Esophagus muscularis mucosa (tissue), 4 donors: ENCODE measurements around the gene BPIFB6. TPM values are rescaled to one million over a fixed set of nuclear protein-coding genes. Genes with fewer than 3 reads are reported as not detected.

Experiments
- DNase-seq: peaks from one replicate; pipeline ENCODE4 v3.0.0-alpha.2; 2017; ENCODE audit errors: extremely low spot score
- H3K27ac ChIP-seq, 4 donors: fragments of 200-600 bp; sonication (generic); replicated peaks in 1 of 4; 1 replicate in 3 of 4; 2 replicates in 1 of 4; pipeline ENCODE4 v1.5.1; 2016 to 2019; ENCODE audit warnings: mild to moderate bottlenecking in 1 of 4
- H3K27me3 ChIP-seq, 4 donors: fragments of 200-600 bp; sonication (generic); one replicate each; pipeline versions ENCODE4 v1.5.1 to v1.6.0; 2016 to 2019
- H3K36me3 ChIP-seq, 4 donors: fragments of 200-600 bp; sonication (generic); one replicate each; pipeline ENCODE4 v1.5.1; 2016 to 2019
- H3K4me1 ChIP-seq, 4 donors: fragments of 200-600 bp; sonication (generic); one replicate each; pipeline ENCODE4 v1.5.1; 2016 to 2019
- H3K4me3 ChIP-seq, 4 donors: fragments of 200-600 bp; sonication (generic); 1 replicate in 2 of 4; 2 replicates in 2 of 4; pipeline ENCODE4 v1.5.1; 2016 to 2019; ENCODE audit warnings: mild to moderate bottlenecking in 4 of 4, moderate library complexity in 1 of 4
- H3K9me3 ChIP-seq, 4 donors: fragments of 200-600 bp; sonication (generic); 1 replicate in 3 of 4; 2 replicates in 1 of 4; pipeline ENCODE4 v1.5.1; 2016 to 2019
- EP300 ChIP-seq: sonication (generic); formaldehyde crosslinking; IDR thresholded peaks from one replicate; pipeline ENCODE4 v1.6.1; 2017; ENCODE audit warnings: antibody characterized with exemption
- POLR2A ChIP-seq: fragments of 450-650 bp; IDR thresholded peaks from one replicate; pipeline ENCODE4 v1.6.1; 2017; ENCODE audit warnings: antibody characterized with exemption, moderate library complexity, mild to moderate bottlenecking, low read depth
- POLR2AphosphoS5 ChIP-seq, 2 donors: sonication (generic); formaldehyde crosslinking; IDR thresholded peaks; one replicate each; pipeline ENCODE4 v1.6.1; 2017; ENCODE audit warnings: antibody characterized with exemption in 2 of 2
- WGBS: methylation state at CpG from one replicate; pipeline ENCODE4 v1.1.5; 2018; 5-methylcytosine and 5-hydroxymethylcytosine counted together
- intact Hi-C: fragments of 100-400 bp; cut with DNase I; formaldehyde crosslinking; loops from one replicate; pipeline ENCODE4 v1.15.1; 2023
- total RNA-seq, 4 donors: library from RNA; depleted of rRNA; stranded (reverse); fragments of >200 nt; gene quantifications; one replicate each; pipeline versions ENCODE4 v1.1.0 to v1.2.1, GENCODE V29; 2016
- TF ChIP-seq, protein P1 (sequence below), 3 experiments: fragments of 200-600 bp in 2 of 3; fragments of 450-650 bp in 1 of 3; sonication (generic) in 2 of 3; IDR thresholded peaks; one replicate each; pipeline ENCODE4 v1.5.1; 2017 to 2019; ENCODE audit warnings: antibody characterized with exemption in 3 of 3, mild to moderate bottlenecking in 2 of 3, moderate library complexity in 1 of 3

The BPIFB6 gene
- total RNA-seq, 4 donors from 2014 or later, result not detected

DNA sequence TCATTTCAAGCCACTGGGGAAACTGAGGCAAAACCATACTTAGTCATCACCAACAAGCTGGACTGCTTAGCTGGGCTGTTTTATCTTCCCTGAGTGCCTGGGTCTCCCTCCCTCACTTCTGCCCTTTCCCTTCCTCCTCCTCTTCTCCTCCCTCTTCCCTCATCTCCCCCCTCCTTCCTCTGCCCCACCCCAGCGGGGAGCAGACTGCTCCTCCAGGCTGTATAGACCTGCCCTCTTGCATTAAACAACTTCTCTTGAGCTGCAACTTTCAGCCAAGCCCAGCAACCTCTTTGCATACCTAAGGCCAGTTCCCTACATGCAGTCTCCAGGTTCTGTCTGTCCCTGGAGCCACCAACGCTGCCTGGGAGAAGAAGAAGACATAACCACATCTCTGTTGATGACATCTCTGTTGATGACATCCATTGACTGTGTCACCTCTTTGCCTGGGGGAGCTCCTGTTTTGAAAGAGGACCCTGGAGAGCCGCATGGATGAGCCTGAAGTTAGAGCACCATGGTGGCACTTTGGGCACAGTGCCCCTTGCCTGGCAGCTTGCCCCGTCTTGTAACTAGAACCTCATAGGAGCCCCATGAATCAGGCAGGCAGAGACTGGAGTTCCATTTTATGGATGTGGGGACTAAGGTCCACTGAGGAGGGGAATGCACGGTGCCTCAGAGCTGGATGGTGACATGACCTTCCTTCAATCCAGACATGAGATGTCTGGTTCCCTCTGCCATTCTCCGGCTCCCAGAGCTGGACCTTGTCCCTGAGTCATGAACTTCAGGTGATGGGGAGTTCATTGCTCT is 7.8 kb upstream of the BPIFB6 start:
- intact Hi-C loops, result no loop called here
- WGBS, result 57% methylated on average over 5 of the region's 6 CpGs

DNA sequence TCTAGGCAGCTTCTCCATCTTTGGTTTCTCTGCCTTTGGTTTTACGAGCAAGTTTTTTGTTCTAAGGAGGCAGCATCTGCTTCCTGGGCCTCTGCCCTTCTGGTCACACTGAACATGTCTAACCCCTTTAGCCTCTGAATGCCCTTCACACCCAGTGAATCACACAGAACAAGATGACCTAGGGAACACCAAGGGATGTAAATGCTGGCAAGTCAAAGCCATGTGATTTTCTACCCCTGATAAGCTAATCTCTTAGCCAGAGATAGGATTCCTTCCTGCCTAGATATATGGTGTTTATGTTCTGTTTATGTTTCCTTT is 7.2 kb upstream of the BPIFB6 start:
- H3K36me3 ChIP-seq, result no peaks in the 10 kb centered on the region
- no peak for TF ChIP-seq POLR2A
- TF ChIP-seq, protein P1, sequence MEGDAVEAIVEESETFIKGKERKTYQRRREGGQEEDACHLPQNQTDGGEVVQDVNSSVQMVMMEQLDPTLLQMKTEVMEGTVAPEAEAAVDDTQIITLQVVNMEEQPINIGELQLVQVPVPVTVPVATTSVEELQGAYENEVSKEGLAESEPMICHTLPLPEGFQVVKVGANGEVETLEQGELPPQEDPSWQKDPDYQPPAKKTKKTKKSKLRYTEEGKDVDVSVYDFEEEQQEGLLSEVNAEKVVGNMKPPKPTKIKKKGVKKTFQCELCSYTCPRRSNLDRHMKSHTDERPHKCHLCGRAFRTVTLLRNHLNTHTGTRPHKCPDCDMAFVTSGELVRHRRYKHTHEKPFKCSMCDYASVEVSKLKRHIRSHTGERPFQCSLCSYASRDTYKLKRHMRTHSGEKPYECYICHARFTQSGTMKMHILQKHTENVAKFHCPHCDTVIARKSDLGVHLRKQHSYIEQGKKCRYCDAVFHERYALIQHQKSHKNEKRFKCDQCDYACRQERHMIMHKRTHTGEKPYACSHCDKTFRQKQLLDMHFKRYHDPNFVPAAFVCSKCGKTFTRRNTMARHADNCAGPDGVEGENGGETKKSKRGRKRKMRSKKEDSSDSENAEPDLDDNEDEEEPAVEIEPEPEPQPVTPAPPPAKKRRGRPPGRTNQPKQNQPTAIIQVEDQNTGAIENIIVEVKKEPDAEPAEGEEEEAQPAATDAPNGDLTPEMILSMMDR (IDR thresholded peaks at IDR 0.05), result no peak
- no peak for TF ChIP-seq EP300
- TF ChIP-seq POLR2AphosphoS5 (IDR thresholded peaks at IDR 0.05), result no peak
- peaks cover 0 to 15% (median 0%) of the 10 kb centered on the region in 4 donors for H3K27me3 ChIP-seq
- no peaks in the 10 kb centered on the region for H3K9me3 ChIP-seq
- H3K4me1 ChIP-seq, result no peaks in the 10 kb centered on the region
- intact Hi-C loops, result no loop called here
- DNase-seq, result no peak
- no peak overlapping the region for H3K4me3 ChIP-seq
- WGBS, result 70% methylated on average over 1 of the region's 1 CpG
- H3K27ac ChIP-seq, result no peak overlapping the region

More for the DNA sequence above, 7.8 kb upstream of the BPIFB6 start:
- TF ChIP-seq POLR2A (no peak), POLR2AphosphoS5 (IDR thresholded peaks at IDR 0.05) (no peak), EP300 (no peak)
- TF ChIP-seq, protein P1 (IDR thresholded peaks at IDR 0.05), result no peak
- Histone ChIP-seq H3K9me3 (no peaks in the 10 kb centered on the region), H3K4me1 (no peaks in the 10 kb centered on the region), H3K27me3 (peaks cover 0 to 9% (median 0%) of the 10 kb centered on the region in 4 donors), H3K27ac (no peak overlapping the region), H3K36me3 (no peaks in the 10 kb centered on the region), H3K4me3 (no peak overlapping the region)
- DNase-seq, result no peak

DNA sequence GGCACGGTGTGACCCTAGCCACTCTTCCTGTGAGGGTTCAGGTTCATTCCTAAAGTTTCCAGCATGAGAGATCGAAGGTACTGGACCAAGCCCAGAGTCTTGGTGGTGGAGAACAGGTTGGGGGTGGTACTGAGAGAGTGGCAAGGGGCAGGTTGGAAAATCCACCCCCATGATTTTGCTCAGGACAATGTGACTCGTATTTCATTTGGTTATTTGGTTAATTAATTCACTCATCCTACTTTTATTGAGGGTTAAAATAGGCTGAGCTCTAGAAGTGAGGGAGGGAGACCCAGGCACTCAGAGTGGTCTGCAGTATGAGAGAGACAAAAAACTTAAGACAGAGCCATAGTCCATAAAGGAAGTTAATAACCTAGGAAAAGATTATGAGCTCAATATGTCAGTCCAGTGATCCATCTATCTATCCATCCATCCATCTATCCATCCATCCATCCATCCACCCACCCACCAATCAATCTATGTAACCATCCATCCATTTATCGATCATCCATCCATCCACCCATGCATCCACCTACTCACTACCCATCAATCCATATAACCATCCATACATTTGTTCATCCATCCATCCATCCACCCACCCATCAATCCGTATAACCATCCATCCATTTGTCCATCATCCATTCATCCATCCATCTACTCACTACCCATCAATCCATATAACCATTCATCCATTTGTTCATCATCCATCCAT is 6.7 kb upstream of the BPIFB6 start:
- 67% methylated on average over 5 of the region's 5 CpGs for WGBS
- Histone ChIP-seq H3K36me3 (no peaks in the 10 kb centered on the region), H3K9me3 (no peaks in the 10 kb centered on the region), H3K27ac (no peak overlapping the region), H3K4me1 (no peaks in the 10 kb centered on the region), H3K27me3 (peaks cover 0 to 15% (median 0%) of the 10 kb centered on the region in 4 donors), H3K4me3 (no peak overlapping the region)
- no peak for TF ChIP-seq POLR2AphosphoS5 (IDR thresholded peaks at IDR 0.05)
- TF ChIP-seq, protein P1 (IDR thresholded peaks at IDR 0.05), result no peak
- no peak for DNase-seq
- intact Hi-C loops, result no loop called here

DNA sequence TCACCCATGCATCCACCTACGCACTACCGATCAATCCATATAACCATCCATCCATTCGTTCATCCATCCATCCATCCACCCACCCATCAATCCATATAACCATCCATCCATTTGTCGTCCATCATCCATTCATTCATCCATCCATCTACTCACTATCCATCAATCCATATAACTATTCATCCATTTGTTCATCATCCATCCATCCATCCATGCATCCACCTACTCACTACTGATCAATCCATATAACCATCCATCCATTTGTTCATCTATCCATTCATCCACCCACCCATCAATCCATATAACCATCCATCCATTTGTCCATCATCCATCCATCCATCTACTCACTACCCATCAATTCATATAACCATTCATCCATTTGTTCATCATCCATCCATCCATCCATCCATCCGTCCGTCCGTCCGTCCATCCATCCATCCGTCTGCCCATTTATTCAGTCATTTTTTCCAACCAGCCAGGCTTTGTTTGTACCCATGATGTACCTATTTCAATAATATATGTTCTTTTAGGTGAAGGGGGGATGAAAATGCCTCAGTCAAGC is 6.1 kb upstream of the BPIFB6 start:
- no peaks in the 10 kb centered on the region for H3K36me3 ChIP-seq
- WGBS, result 49% methylated on average over 9 of the region's 9 CpGs
- H3K4me3 ChIP-seq, result no peak overlapping the region
- H3K4me1 ChIP-seq, result no peaks in the 10 kb centered on the region
- H3K9me3 ChIP-seq, result no peaks in the 10 kb centered on the region
- no peak overlapping the region for H3K27ac ChIP-seq
- TF ChIP-seq, protein P1 (IDR thresholded peaks at IDR 0.05), result no peak
- TF ChIP-seq POLR2A (no peak), EP300 (no peak), POLR2AphosphoS5 (IDR thresholded peaks at IDR 0.05) (no peak)
- intact Hi-C loops, result no loop called here
- peaks cover 0 to 15% (median 0%) of the 10 kb centered on the region in 4 donors for H3K27me3 ChIP-seq
- DNase-seq, result no peak
